HEK293T (cell line): ENCODE data around the gene CD209.
"Not testable (repeated sequence)": the region's sequence is repeated elsewhere in the genome, so short reads cannot be mapped to it uniquely, and the experiment has no call there.

Experiments used
- CTCF ChIA-PET: fragments of 350-600 bp; formaldehyde crosslinking; extraction: SDS; loops from one replicate; lab custom pipeline; 2021; ENCODE audit warnings: antibody characterized with exemption, inconsistent platforms; lab: Yijun Ruan, JAX
- POLR2A ChIA-PET: fragments of 350-600 bp; formaldehyde crosslinking; extraction: SDS; loops from one replicate; lab custom pipeline; 2020; ENCODE audit warnings: antibody characterized with exemption, inconsistent platforms; lab: Yijun Ruan, JAX
- DNase-seq: peaks from one replicate; pipeline ENCODE4 v3.0.0; 2012; ENCODE audit warnings: mixed read lengths; ENCODE audit errors: extremely low spot score
- ARNT ChIP-seq: fragments of 450-650 bp; IDR thresholded peaks from 2 replicates; pipeline ENCODE4 v1.6.1; 2017; ENCODE audit warnings: mild to moderate bottlenecking
- BHLHE40 ChIP-seq: fragments of 450-650 bp; IDR thresholded peaks from 2 replicates; pipeline ENCODE4 v1.6.1; 2016; ENCODE audit warnings: mild to moderate bottlenecking, moderate library complexity, borderline replicate concordance
- CTBP1 ChIP-seq: fragments of 450-650 bp; IDR thresholded peaks from 2 replicates; pipeline ENCODE4 v1.6.1; 2016; ENCODE audit warnings: borderline replicate concordance
- ELF4 ChIP-seq: fragments of 450-650 bp; IDR thresholded peaks from 2 replicates; pipeline ENCODE4 v1.6.1; 2017; ENCODE audit warnings: antibody characterized with exemption
- FOXA1 ChIP-seq: fragments of 450-650 bp; IDR thresholded peaks from 2 replicates; pipeline ENCODE4 v1.6.1; 2016; ENCODE audit warnings: mild to moderate bottlenecking
- FOXK2 ChIP-seq: fragments of 450-650 bp; IDR thresholded peaks from 2 replicates; pipeline ENCODE4 v1.6.1; 2016; ENCODE audit warnings: mild to moderate bottlenecking
- FOXM1 ChIP-seq: fragments of 450-650 bp; IDR thresholded peaks from 2 replicates; pipeline ENCODE4 v1.6.1; 2017; ENCODE audit warnings: mild to moderate bottlenecking, borderline replicate concordance
- HDGF ChIP-seq: fragments of 450-650 bp; IDR thresholded peaks from 2 replicates; pipeline ENCODE4 v1.6.1; 2017; ENCODE audit warnings: antibody characterized with exemption, borderline replicate concordance
- L3MBTL2 ChIP-seq: fragments of 450-650 bp; conservative IDR thresholded peaks from 2 replicates; pipeline ENCODE4 v1.6.1; 2016; ENCODE audit warnings: mild to moderate bottlenecking
- LEF1 ChIP-seq: fragments of 450-650 bp; IDR thresholded peaks from 2 replicates; pipeline ENCODE4 v1.6.1; 2017; ENCODE audit warnings: mild to moderate bottlenecking, borderline replicate concordance
- NFRKB ChIP-seq: fragments of 450-650 bp; IDR thresholded peaks from 2 replicates; pipeline ENCODE4 v1.6.1; 2016; ENCODE audit warnings: mild to moderate bottlenecking, moderate library complexity
- SP1 ChIP-seq: fragments of 450-650 bp; IDR thresholded peaks from 2 replicates; pipeline ENCODE4 v1.6.1; 2017
- SUZ12 ChIP-seq: fragments of 450-650 bp; IDR thresholded peaks from 2 replicates; pipeline ENCODE4 v1.6.1; 2016; ENCODE audit warnings: mild to moderate bottlenecking
- TARDBP ChIP-seq: fragments of 450-650 bp; IDR thresholded peaks from 2 replicates; pipeline ENCODE4 v1.6.1; 2016
- ZNF384 ChIP-seq: fragments of 450-650 bp; IDR thresholded peaks from 2 replicates; pipeline ENCODE4 v1.6.1; 2016
- TF ChIP-seq, protein P1 (sequence below): fragments of 450-650 bp; IDR thresholded peaks from 2 replicates; pipeline ENCODE4 v1.6.1; 2016

CD209 gene

DNA sequence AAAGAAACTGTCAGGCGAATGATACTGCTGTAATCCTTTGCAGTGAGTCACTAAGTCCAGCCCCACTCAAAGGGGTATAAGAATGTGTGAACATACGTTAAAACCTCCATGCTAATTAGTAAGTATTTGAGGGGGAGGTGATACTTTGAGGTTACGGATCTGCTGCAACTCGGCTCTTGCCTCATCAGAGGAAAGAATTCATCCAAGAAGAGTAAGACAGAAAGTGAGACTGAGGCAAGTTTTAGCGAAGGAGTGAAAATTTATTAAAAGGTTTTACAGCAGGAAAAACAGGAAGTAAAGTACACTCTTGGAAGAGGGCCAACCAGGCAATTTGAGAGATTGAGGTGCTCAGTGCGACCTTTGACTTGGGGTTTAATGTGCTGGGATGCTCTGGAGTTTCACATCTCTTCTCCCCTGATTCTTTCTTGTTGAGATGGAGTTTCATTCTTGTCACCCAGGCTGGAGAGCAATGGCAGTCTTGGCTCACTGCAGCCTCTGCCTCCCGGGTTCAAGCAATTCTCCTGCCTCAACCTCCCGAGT lies 25.5 kb upstream of the CD209 start:
- no peak for DNase-seq
- POLR2A ChIA-PET: no interaction called here
- TF ChIP-seq FOXK2 (no peak), ZNF384 (no peak), SUZ12 (no peak)
- TF ChIP-seq, protein P1, sequence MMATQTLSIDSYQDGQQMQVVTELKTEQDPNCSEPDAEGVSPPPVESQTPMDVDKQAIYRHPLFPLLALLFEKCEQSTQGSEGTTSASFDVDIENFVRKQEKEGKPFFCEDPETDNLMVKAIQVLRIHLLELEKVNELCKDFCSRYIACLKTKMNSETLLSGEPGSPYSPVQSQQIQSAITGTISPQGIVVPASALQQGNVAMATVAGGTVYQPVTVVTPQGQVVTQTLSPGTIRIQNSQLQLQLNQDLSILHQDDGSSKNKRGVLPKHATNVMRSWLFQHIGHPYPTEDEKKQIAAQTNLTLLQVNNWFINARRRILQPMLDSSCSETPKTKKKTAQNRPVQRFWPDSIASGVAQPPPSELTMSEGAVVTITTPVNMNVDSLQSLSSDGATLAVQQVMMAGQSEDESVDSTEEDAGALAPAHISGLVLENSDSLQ: no peak
- CTCF ChIA-PET: no interaction called here

DNA sequence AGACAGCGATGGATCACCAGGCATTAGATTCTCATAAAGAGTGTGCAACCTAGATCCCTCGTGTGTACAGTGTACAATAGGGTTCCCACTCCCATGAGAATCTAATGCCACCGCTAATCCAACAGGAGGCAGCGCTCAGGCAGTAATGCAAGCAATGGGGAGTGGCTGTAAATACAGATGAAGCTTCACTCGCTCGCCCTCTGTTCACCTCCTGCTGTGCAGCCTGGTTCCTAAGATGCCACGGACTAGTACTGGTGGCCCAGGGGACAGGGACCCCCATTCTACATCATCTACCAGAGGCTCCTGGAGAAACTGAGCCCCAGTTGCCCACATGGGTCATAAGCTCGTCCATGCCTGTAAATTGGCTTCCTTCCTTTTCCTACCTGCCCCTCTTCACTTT lies 23.7 kb upstream of the CD209 start:
- DNase-seq: no peak
- ChIA-PET POLR2A (no interaction called here), CTCF (no interaction called here)
- no peak for TF ChIP-seq SUZ12
- TF ChIP-seq CTBP1: no peak
- TF ChIP-seq BHLHE40: no peak
- TF ChIP-seq L3MBTL2: no peak
- TF ChIP-seq, protein P1: no peak
- no peak for TF ChIP-seq HDGF
- no peak for TF ChIP-seq ARNT
- TF ChIP-seq FOXM1: no peak
- no peak for TF ChIP-seq TARDBP

DNA sequence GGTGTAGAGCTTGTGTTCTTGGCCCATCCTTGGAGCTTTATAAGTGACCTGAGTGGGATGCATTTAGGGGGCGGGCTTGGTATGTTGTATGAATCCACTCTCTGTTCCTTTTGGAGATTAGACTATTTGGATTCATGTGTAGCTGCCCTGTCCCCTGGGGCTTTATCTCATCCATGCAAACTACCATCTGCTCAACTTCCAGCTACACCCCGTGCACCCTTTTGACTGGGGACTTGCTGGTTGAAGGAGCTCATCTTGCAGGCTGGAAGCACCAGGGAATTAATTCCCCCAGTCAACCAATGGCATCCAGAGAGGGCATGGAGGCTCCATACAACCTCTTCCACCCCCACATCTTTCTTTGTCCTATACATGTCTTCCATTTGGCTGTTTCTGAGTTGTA lies 21.8 kb upstream of the CD209 start:
- POLR2A ChIA-PET: no interaction called here
- DNase-seq: no peak
- TF ChIP-seq NFRKB (no peak), ZNF384 (no peak), ELF4 (no peak), L3MBTL2 (no peak), ARNT (no peak)
- CTCF ChIA-PET: no interaction called here

DNA sequence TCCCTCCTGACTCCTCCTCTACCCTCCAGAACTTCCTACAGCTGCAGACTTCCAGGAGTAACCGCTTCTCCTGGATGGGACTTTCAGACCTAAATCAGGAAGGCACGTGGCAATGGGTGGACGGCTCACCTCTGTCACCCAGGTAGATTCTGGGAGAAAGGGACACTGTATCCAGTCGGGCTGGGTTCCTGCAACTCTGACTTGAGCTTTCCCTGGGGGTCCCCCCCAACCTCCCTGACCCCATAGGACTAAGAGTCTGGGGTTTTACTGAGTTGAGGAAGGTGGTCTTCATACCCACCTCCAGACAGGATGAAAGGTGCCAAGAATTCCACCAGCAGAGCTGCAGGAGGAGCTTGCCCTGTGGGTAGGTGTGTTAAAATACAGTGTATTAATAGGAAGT lies 20.2 kb upstream of the CD209 start:
- TF ChIP-seq HDGF (no peak), BHLHE40 (no peak), ELF4 (no peak)
- TF ChIP-seq, protein P1: no peak
- ChIA-PET CTCF (interaction anchor here (0.5 kb wide), 1 partner anchor 177 kb away, joined by 3 read pairs; no protein-coding TSS in a partner anchor), POLR2A (no interaction called here)
- no peak for DNase-seq

DNA sequence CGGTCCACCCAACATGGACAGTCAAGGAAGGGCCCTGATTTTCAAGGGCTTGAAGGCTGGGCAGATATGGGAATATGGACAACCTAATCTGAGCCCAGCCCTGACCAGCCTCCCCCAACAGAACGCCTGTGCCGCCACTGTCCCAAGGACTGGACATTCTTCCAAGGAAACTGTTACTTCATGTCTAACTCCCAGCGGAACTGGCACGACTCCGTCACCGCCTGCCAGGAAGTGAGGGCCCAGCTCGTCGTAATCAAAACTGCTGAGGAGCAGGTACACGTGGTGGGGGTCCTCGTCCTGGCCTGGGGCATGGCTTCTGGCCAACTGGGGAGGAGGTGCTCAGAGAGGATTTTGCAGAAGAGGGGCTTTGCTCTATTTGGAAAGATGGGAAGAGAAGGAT lies 19.2 kb upstream of the CD209 start:
- TF ChIP-seq FOXK2: no peak
- no peak for TF ChIP-seq L3MBTL2
- no peak for TF ChIP-seq NFRKB
- TF ChIP-seq SP1: no peak
- TF ChIP-seq HDGF: no peak
- no peak for TF ChIP-seq FOXA1
- no peak for TF ChIP-seq LEF1
- TF ChIP-seq ARNT: no peak
- no peak for TF ChIP-seq ZNF384
- TF ChIP-seq BHLHE40: no peak
- no peak for TF ChIP-seq FOXM1
- TF ChIP-seq ELF4: no peak
- no peak for TF ChIP-seq CTBP1
- TF ChIP-seq TARDBP: no peak
- POLR2A ChIA-PET: no interaction called here
- CTCF ChIA-PET: no interaction called here
- no peak for DNase-seq

DNA sequence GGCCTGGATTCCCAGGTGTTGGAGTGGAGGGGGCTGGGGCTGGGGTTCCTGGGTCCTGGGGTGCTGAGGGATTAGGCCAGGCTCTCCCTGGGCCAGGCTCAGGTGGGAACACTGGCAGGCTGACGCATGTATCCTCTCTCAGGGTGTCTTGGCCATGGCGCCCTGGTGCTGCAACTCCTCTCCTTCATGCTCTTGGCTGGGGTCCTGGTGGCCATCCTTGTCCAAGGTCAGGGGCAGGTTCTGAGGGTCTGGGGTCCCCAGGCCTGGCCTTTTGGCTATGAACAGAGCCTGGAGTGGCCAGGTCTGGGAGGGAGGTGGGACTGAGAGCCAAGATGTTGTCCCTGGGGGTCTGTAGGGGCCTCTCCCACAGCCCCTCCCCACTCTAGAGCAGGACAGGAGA lies 17.7 kb upstream of the CD209 start:
- DNase-seq: not testable (repeated sequence)
- CTCF ChIA-PET: interaction anchor here (0.6 kb wide), 1 partner anchor 27 kb away, joined by 4 read pairs; no protein-coding TSS in a partner anchor

DNA sequence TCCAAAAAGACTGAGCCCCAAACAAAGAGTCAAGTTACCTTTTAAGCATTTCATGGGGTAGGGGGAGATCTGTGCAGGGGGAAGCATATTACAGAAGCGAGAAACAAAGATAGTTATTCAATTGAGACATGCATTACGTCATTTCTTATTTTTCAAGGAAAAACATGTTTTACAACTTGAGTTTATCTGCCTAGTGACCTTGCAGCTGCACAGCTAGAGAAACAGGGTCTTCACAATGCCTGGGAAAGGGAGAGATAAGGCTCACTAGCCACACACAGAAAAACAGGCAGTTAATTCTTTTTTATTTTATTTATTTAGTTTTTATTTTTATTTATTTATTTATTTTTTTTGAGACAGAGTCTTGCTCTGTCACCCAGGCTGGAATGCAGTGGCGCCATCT lies 16.8 kb upstream of the CD209 start:
- POLR2A ChIA-PET, DNase-seq: not testable (repeated sequence)
- CTCF ChIA-PET: interaction anchor here (0.6 to 1.0 kb wide), 2 partner anchors 12 to 59 kb away, joined by 3 read pairs; no protein-coding TSS in a partner anchor

More for the DNA sequence above, 17.7 kb upstream of the CD209 start:
- POLR2A ChIA-PET: not testable (repeated sequence)

DNA sequence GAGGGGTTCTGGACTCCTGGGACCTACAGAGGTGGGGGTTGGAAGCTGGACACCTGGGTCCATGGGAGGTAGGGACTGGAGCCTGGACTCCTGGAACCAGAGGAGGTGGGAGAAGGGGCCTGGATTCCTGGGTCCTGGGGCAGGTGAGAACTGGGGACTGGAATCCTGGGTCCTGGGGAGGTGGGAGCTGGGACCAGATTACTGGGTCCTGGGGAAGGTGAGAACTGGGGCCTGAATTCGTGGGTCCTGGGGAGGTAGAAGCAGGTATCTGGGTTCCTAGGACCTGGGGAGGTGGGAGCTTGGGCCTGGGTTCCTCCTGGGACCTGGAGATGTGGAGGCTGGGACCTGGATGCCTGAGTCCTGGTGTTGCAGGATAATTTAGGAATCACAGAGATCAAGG lies 16.4 kb upstream of the CD209 start:
- no peak for DNase-seq
- ChIA-PET POLR2A (no interaction called here), CTCF (interaction anchor here (0.6 to 1.0 kb wide), 2 partner anchors 12 to 59 kb away, joined by 3 read pairs; no protein-coding TSS in a partner anchor)
- TF ChIP-seq LEF1 (no peak), TARDBP (no peak)
